Subcutaneous adipose tissue (tissue), 4 donors: ENCODE results near the gene ADGRA1. TPM values are rescaled to one million over a fixed set of nuclear protein-coding genes. Genes with fewer than 3 reads are reported as not detected.

Experiments used
- CTCF ChIP-seq: fragments of 450-650 bp; IDR thresholded peaks from one replicate; pipeline ENCODE4 v1.5.1; 2016; ENCODE audit warnings: low read depth, mild to moderate bottlenecking, control low read depth, antibody characterized with exemption, moderate library complexity
- total RNA-seq, 4 donors: library from RNA; depleted of rRNA; stranded (reverse); fragments of >200 nt; gene quantifications; one replicate each; pipeline ENCODE4 v1.1.0, GENCODE V29; 2016

Gene ADGRA1
- total RNA-seq, result under 1 TPM in 1 of 4 donors, not detected in 3; 0.38 TPM

GRCh38 chr10:133087679-133088178 lies at the start of gene ADGRA1:
Gene ADGRA1 (plus strand): TSS chr10:133087924. CDS start chr10:133088910, 986 bp downstream.
- no peak for TF ChIP-seq CTCF

- no peak for TF ChIP-seq CTCF
These were observed 49.5 kb upstream of the ADGRA1 start for GRCh38 chr10:133038036-133038823.

- TF ChIP-seq CTCF, result no peak
These were observed 48.5 kb upstream of the ADGRA1 start for GRCh38 chr10:133039107-133039802.

GRCh38 chr10:133039803-133040165 lies 47.9 kb upstream of the ADGRA1 start:
- no peak for TF ChIP-seq CTCF

GRCh38 chr10:133040198-133040597 lies 47.5 kb upstream of the ADGRA1 start:
- no peak for TF ChIP-seq CTCF

GRCh38 chr10:133041101-133041500 lies 46.6 kb upstream of the ADGRA1 start:
- TF ChIP-seq CTCF, result no peak

GRCh38 chr10:133042061-133042460 lies 45.7 kb upstream of the ADGRA1 start:
- no peak for TF ChIP-seq CTCF
